Measurements from ENCODE around the gene HRK. TPM values are rescaled to one million over a fixed set of nuclear protein-coding genes. Genes with fewer than 3 reads are reported as not detected.

The HRK gene
- total and polyA plus RNA-seq, 2 of the 8 experiments (the other 6 are each of a cell fraction or from before 2014, with no cell fraction given), result 1.6 to 2.7 TPM

DNA sequence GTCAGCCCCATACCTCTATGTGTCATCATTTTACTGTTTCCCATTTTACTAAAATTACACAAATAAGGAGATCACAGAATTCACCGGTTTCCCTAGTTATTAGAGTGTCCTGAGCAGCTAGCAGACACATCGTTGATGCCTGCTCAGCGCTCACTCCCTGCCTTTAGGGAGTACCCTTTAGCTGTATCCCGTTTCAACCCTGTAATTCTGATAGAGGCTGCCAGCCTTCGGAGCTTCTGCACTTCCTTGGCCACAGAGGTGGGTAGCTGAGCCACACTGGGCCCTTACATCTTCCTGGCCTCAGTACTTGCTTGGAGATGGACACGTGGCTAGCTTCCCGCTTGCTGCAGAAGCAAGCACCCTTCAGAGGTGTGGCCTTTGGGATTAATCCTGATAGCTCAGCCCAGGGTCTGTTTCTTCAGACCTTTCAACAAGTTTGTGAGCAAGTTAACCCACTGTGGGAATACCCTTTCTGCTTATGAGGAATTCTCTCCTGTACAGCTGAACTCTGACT, 15.2 kb upstream of the HRK start:
- 93% methylated on average over 7 of the region's 7 CpGs; no CpG with 5 or more reads in 1 of the 2 experiments for WGBS, 2 experiments (ENCODE audit: extremely low coverage in 1 of 2, insufficient coverage in 1 of 2, insufficient read length in 1 of 2, insufficient replicate concordance in 2 of 2, low coverage in 1 of 2, low lambda C conversion rate in 2 of 2, missing lambda C conversion rate in 1 of 2)
- Histone ChIP-seq H2AK5ac (ENCODE audit: low read depth, low read length) (no peak overlapping the region), H3K4me1 (replicated peaks in 1 of 4; ENCODE audit: control insufficient read depth in 3 of 4, insufficient read depth in 4 of 4, low read length in 3 of 4) (no peaks in the 10 kb centered on the region), H2BK15ac (ENCODE audit: low read length) (no peak overlapping the region), H3K9ac (replicated peaks in 1 of 4; ENCODE audit: extremely low read depth in 1 of 4, low read depth in 3 of 4, low read length in 3 of 4) (no peak overlapping the region), H3K36me3 (ENCODE audit: control insufficient read depth in 2 of 4, insufficient read depth in 4 of 4, low read length in 3 of 4) (no peaks in the 10 kb centered on the region), H3K79me2 (ENCODE audit: control insufficient read depth in 1 of 2, insufficient read depth in 2 of 2, low read length in 2 of 2) (no peaks in the 10 kb centered on the region), H3K18ac (ENCODE audit: extremely low read depth, low read length) (no peak overlapping the region), H4K91ac (replicated peaks; ENCODE audit: insufficient read length, low read length) (no peak overlapping the region), H3K9me3 (ENCODE audit: insufficient read depth in 2 of 2, low read depth in 1 of 2, low read length in 1 of 2) (no peaks in the 10 kb centered on the region), H3K27me3 (replicated peaks in 1 of 4; ENCODE audit: control insufficient read depth in 3 of 4, extremely low read depth in 1 of 4, insufficient read depth in 3 of 4, low read length in 3 of 4) (no peaks in the 10 kb centered on the region), H3K56ac (replicated peaks; ENCODE audit: insufficient read length, low read depth, low read length) (no peak overlapping the region), H4K5ac (ENCODE audit: insufficient read length, low read depth, low read length) (no peak overlapping the region), H4K20me1 (replicated peaks in 1 of 2; ENCODE audit: control insufficient read depth in 1 of 2, insufficient read depth in 2 of 2, low read length in 2 of 2) (no peaks in the 10 kb centered on the region), H4K8ac (ENCODE audit: extremely low read depth, insufficient read depth, low read length) (no peak overlapping the region), H3K4me2 (ENCODE audit: insufficient read depth in 1 of 2, low read depth in 2 of 2, low read length in 2 of 2) (no peak overlapping the region), H2BK20ac (ENCODE audit: low read length) (no peak overlapping the region), H3K79me1 (ENCODE audit: low read depth, low read length) (no peaks in the 10 kb centered on the region), H3K27ac (ENCODE audit: low read depth, low read length) (no peak overlapping the region), H2BK120ac (replicated peaks; ENCODE audit: low read depth, low read length) (no peak overlapping the region), H3K4ac (replicated peaks; ENCODE audit: insufficient read length, low read depth, low read length) (no peak overlapping the region), H3K23ac (ENCODE audit: insufficient read length) (no peak overlapping the region), H2BK12ac (ENCODE audit: low read depth, low read length) (no peak overlapping the region), H2BK5ac (ENCODE audit: low read depth, low read length) (no peak overlapping the region), H3K23me2 (ENCODE audit: low read depth, low read length) (no peaks in the 10 kb centered on the region), H2AFZ (ENCODE audit: low read length) (peak overlapping the region; percentile 73; the same call in 1 of the 2 replicates), H3K14ac (ENCODE audit: insufficient read length) (no peak overlapping the region), H3K4me3 (ENCODE audit: extremely low read depth in 1 of 4, insufficient read depth in 2 of 4, low read depth in 3 of 4, low read length in 4 of 4) (no peak overlapping the region)
- ChIA-PET POLR2A (ENCODE audit: partially characterized antibody) (interaction anchor here (2.1 kb wide), 1 partner anchor 15 kb away, joined by 5 read pairs; no protein-coding TSS in a partner anchor), CTCF (ENCODE audit: partially characterized antibody) (interaction anchor here (1.3 to 3.4 kb wide), 3 partner anchors 11 to 33 kb away, joined by 3 to 10 read pairs (median 8); no protein-coding TSS in a partner anchor)
- DNase-seq (ENCODE audit: low read depth in 1 of 2, low spot score in 2 of 2) (no peak), FAIRE-seq (no peak)
- TF ChIP-seq CTBP2 (IDR thresholded peaks at IDR 0.05; ENCODE audit: borderline replicate concordance, insufficient read depth, insufficient read length, low read length) (no peak), JUND (IDR thresholded peaks at IDR 0.05; ENCODE audit: low read length) (no peak), GTF2F1 (IDR thresholded peaks at IDR 0.05; ENCODE audit: borderline replicate concordance, low read depth, low read length) (no peak), SRF (IDR thresholded peaks at IDR 0.05; ENCODE audit: low read depth, low read length) (no peak), YY1 (IDR thresholded peaks at IDR 0.05; ENCODE audit: low read depth, low read length) (no peak), EZH2 (IDR thresholded peaks at IDR 0.05; ENCODE audit: low read depth, low read length, severe bottlenecking) (no peak), EP300 (IDR thresholded peaks at IDR 0.05; ENCODE audit: borderline replicate concordance in 1 of 2, low read depth in 2 of 2, low read length in 2 of 2) (no peak), FOSL1 (IDR thresholded peaks at IDR 0.05; ENCODE audit: insufficient read depth, low read depth, low read length) (no peak), RNF2 (IDR thresholded peaks at IDR 0.05; ENCODE audit: borderline replicate concordance, low read depth, low read length, missing control alignments, poor library complexity, severe bottlenecking) (no peak), SP4 (IDR thresholded peaks at IDR 0.05; ENCODE audit: low read length) (no peak)
- TF ChIP-seq, protein P1, sequence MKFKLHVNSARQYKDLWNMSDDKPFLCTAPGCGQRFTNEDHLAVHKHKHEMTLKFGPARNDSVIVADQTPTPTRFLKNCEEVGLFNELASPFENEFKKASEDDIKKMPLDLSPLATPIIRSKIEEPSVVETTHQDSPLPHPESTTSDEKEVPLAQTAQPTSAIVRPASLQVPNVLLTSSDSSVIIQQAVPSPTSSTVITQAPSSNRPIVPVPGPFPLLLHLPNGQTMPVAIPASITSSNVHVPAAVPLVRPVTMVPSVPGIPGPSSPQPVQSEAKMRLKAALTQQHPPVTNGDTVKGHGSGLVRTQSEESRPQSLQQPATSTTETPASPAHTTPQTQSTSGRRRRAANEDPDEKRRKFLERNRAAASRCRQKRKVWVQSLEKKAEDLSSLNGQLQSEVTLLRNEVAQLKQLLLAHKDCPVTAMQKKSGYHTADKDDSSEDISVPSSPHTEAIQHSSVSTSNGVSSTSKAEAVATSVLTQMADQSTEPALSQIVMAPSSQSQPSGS (IDR thresholded peaks at IDR 0.05; ENCODE audit: low read length), result no peak
